K562 (cell line): ENCODE results near the gene CNNM4. TPM values are rescaled to one million over a fixed set of nuclear protein-coding genes. Genes with fewer than 3 reads are reported as not detected.
A peak's percentile ranks its signal among the peaks of the same experiment; 100 is the strongest.

Experiments used
- ARID1B ChIP-seq: fragments of 450-650 bp; IDR thresholded peaks from 2 replicates; pipeline ENCODE4 v1.6.1; 2016; ENCODE audit warnings: antibody characterized with exemption, mild to moderate bottlenecking, inconsistent platforms
- ASH1L ChIP-seq: fragments of 450-650 bp; IDR thresholded peaks from 2 replicates; pipeline ENCODE4 v1.6.1; 2018; ENCODE audit warnings: borderline replicate concordance, mild to moderate bottlenecking, low read depth; ENCODE audit not compliant: partially characterized antibody
- CHCHD3 ChIP-seq: fragments of 250-450 bp; sonication (Bioruptor Pico); IDR thresholded peaks from 2 replicates; pipeline ENCODE4 v2.1.2; 2022; ENCODE audit warnings: mild to moderate bottlenecking
- CREM ChIP-seq: IDR thresholded peaks from 2 replicates; pipeline ENCODE4 v1.6.1; 2014; ENCODE audit warnings: antibody characterized with exemption, low read depth
- HIVEP1 ChIP-seq: fragments of 250-450 bp; sonication (Bioruptor Pico); IDR thresholded peaks from 2 replicates; pipeline ENCODE4 v1.4.0; 2020; ENCODE audit warnings: mild to moderate bottlenecking
- KDM2B ChIP-seq: fragments of 250-450 bp; sonication (Bioruptor Pico); IDR thresholded peaks from 2 replicates; pipeline ENCODE4 v1.8.0; 2021; ENCODE audit warnings: mild to moderate bottlenecking, moderate library complexity
- KLF16 ChIP-seq: IDR thresholded peaks from 2 replicates; pipeline ENCODE4 v1.6.1; 2016; ENCODE audit warnings: antibody characterized with exemption
- MCM7 ChIP-seq, 2 experiments: fragments of 450-650 bp; IDR thresholded peaks; 2 replicates each; pipeline ENCODE4 v1.6.1; 2016 to 2018
- POLR3A ChIP-seq: IDR thresholded peaks from 2 replicates; pipeline ENCODE4 v1.6.1; 2011; ENCODE audit warnings: borderline replicate concordance, mild to moderate bottlenecking, moderate library complexity; ENCODE audit not compliant: insufficient read length, insufficient read depth; ENCODE audit errors: extremely low read depth
- PTTG1 ChIP-seq: fragments of 450-650 bp; IDR thresholded peaks from 2 replicates; pipeline ENCODE4 v1.6.1; 2016; ENCODE audit warnings: low read depth, mild to moderate bottlenecking, missing genetic modification characterization, missing compliant biosample characterization
- RAD51 ChIP-seq: fragments of 450-650 bp; IDR thresholded peaks from 2 replicates; pipeline ENCODE4 v1.7.1; 2016; ENCODE audit warnings: low read depth, mild to moderate bottlenecking, borderline replicate concordance
- RB1 ChIP-seq: fragments of 450-650 bp; IDR thresholded peaks from 2 replicates; pipeline ENCODE4 v1.6.1; 2017; ENCODE audit warnings: low read depth, mild to moderate bottlenecking
- SIN3B ChIP-seq: fragments of 450-650 bp; IDR thresholded peaks from 2 replicates; pipeline ENCODE4 v1.6.1; 2017; ENCODE audit warnings: low read depth, mild to moderate bottlenecking, moderate library complexity
- SOX6 ChIP-seq: fragments of 450-650 bp; IDR thresholded peaks from 2 replicates; pipeline ENCODE4 v1.6.1; 2014; ENCODE audit warnings: mild to moderate bottlenecking
- SRSF7 ChIP-seq: fragments of 200-400 bp; formaldehyde crosslinking; optimal IDR thresholded peaks from 2 replicates; pipeline ENCODE3; 2017; ENCODE audit warnings: mild to moderate bottlenecking, low read depth, low read length
- STAT5B ChIP-seq: fragments of 250-450 bp; sonication (Bioruptor Pico); IDR thresholded peaks from 2 replicates; pipeline ENCODE4 v1.8.0; 2021; ENCODE audit warnings: mild to moderate bottlenecking, inconsistent platforms
- ZNF212 ChIP-seq: fragments of 450-650 bp; formaldehyde crosslinking; IDR thresholded peaks from 2 replicates; pipeline ENCODE4 v1.4.0; 2020; ENCODE audit warnings: mild to moderate bottlenecking
- ZNF23 ChIP-seq: fragments of 250-450 bp; sonication (Bioruptor Pico); IDR thresholded peaks from 2 replicates; pipeline ENCODE4 v1.4.0; 2020; ENCODE audit warnings: mild to moderate bottlenecking
- ZNF280B ChIP-seq: fragments of 250-450 bp; sonication (Bioruptor Pico); IDR thresholded peaks from 2 replicates; pipeline ENCODE4 v1.5.1; 2021; ENCODE audit warnings: mild to moderate bottlenecking
- ZNF3 ChIP-seq: fragments of 250-450 bp; sonication (Bioruptor Pico); IDR thresholded peaks from 2 replicates; pipeline ENCODE4 v1.5.0; 2021; ENCODE audit warnings: mild to moderate bottlenecking, moderate library complexity
- ZNF75A ChIP-seq: fragments of 450-650 bp; formaldehyde crosslinking; IDR thresholded peaks from 2 replicates; pipeline ENCODE4 v1.4.0; 2020; ENCODE audit warnings: mild to moderate bottlenecking
- ZNF77 ChIP-seq: fragments of 250-450 bp; sonication (Bioruptor Pico); IDR thresholded peaks from 2 replicates; pipeline ENCODE4 v1.5.0; 2020
- polyA plus RNA-seq, 8 experiments: library from polyadenylated mRNA; depleted of rRNA in 4 of 8; stranded (reverse) in 5 of 8; unstranded in 3 of 8; fragments of >200 nt; fragmentation: Nextera tagmentation in 2 of 8; fragmentation: Illumina TruSeq in 1 of 8; extraction: Ambion mirVana in 2 of 8; extraction: Trizol in 1 of 8; gene quantifications; 2 replicates each; pipeline versions ENCODE4 v1.2.1 to v1.2.3, GENCODE V29; 2011 to 2014; ENCODE audit warnings: inconsistent platforms in 1 of 8, missing spikeins in 1 of 8
- total RNA-seq, 7 experiments: library from RNA; depleted of rRNA in 6 of 7; stranded (reverse); fragments of >200 nt in 6 of 7; fragmentation: Illumina TruSeq in 2 of 7; extraction: Trizol in 2 of 7; gene quantifications; 2 replicates each; pipeline versions ENCODE4 v1.2.1 to v1.2.3, GENCODE V29; 2011 to 2021; ENCODE audit warnings: low replicate concordance in 1 of 7
- TF ChIP-seq, protein P1 (sequence below): sonication (generic); IDR thresholded peaks from 2 replicates; pipeline ENCODE4 v1.6.1; 2016
- TF ChIP-seq, protein P2 (sequence below): sonication (generic); formaldehyde crosslinking; IDR thresholded peaks from 2 replicates; pipeline ENCODE4 v1.8.1; 2023; ENCODE audit warnings: mild to moderate bottlenecking, missing genetic modification reagents
- TF ChIP-seq, protein P3 (sequence below): sonication (generic); formaldehyde crosslinking; IDR thresholded peaks from 2 replicates; pipeline ENCODE4 v1.8.0; 2022; ENCODE audit warnings: mild to moderate bottlenecking, missing genetic modification reagents, borderline replicate concordance

CNNM4 gene
- total and polyA plus RNA-seq, 9 of the 15 experiments (the other 6 are each of a cell fraction or from before 2014, with no cell fraction given) = 0.96 to 6.3 (median 2.8) TPM

DNA sequence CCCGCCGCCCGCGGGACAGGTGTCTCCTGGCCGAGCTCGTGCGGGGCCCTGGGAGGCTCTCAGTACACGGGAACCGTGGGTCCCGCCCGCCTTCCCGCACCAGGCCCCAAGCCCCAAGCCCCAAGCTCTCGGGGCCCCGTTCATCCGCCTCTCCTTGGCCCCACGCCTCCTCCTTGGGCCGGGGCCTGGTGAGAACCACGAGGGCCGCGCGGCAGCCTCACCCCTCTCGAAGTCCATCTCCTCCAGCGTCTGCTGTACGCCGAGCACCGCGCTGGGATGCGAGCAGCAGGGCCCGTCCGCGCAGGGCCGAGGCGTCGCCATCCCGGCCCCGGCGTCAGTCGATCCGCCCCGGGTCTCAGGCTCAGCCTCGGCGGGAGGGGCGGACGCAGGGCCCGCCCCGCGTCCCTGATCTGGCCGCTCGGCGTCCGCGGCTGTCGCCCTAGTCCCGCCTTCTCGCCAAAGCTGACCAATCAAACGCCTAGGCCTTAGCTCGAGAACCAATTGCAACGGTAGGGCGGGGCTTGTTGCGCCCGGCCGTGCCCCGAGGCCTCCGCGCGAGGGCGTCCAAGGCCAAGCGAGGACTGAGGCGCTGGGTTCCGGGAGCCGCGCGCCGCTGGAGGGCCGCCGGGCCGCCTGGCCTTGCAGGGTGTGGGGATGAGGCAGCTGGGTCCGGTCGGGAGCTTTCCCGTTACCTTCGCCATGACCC, 97.1 kb downstream of the CNNM4 start, which contains the start of gene ANKRD39 (continued):
- no peak for TF ChIP-seq SOX6
- no peak for TF ChIP-seq POLR3A
- peak; percentile 94 for TF ChIP-seq RB1
- TF ChIP-seq, protein P1, sequence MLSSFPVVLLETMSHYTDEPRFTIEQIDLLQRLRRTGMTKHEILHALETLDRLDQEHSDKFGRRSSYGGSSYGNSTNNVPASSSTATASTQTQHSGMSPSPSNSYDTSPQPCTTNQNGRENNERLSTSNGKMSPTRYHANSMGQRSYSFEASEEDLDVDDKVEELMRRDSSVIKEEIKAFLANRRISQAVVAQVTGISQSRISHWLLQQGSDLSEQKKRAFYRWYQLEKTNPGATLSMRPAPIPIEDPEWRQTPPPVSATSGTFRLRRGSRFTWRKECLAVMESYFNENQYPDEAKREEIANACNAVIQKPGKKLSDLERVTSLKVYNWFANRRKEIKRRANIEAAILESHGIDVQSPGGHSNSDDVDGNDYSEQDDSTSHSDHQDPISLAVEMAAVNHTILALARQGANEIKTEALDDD = no peak
- TF ChIP-seq ZNF212 (CRISPR knock-in tag) = no peak
- TF ChIP-seq, protein P2, sequence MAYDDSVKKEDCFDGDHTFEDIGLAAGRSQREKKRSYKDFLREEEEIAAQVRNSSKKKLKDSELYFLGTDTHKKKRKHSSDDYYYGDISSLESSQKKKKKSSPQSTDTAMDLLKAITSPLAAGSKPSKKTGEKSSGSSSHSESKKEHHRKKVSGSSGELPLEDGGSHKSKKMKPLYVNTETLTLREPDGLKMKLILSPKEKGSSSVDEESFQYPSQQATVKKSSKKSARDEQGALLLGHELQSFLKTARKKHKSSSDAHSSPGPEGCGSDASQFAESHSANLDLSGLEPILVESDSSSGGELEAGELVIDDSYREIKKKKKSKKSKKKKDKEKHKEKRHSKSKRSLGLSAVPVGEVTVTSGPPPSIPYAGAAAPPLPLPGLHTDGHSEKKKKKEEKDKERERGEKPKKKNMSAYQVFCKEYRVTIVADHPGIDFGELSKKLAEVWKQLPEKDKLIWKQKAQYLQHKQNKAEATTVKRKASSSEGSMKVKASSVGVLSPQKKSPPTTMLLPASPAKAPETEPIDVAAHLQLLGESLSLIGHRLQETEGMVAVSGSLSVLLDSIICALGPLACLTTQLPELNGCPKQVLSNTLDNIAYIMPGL = no peak
- no peak for TF ChIP-seq MCM7 (IDR thresholded peaks at IDR 0.05)
- TF ChIP-seq ZNF3 (CRISPR knock-in tag) = no peak
- TF ChIP-seq, protein P3, sequence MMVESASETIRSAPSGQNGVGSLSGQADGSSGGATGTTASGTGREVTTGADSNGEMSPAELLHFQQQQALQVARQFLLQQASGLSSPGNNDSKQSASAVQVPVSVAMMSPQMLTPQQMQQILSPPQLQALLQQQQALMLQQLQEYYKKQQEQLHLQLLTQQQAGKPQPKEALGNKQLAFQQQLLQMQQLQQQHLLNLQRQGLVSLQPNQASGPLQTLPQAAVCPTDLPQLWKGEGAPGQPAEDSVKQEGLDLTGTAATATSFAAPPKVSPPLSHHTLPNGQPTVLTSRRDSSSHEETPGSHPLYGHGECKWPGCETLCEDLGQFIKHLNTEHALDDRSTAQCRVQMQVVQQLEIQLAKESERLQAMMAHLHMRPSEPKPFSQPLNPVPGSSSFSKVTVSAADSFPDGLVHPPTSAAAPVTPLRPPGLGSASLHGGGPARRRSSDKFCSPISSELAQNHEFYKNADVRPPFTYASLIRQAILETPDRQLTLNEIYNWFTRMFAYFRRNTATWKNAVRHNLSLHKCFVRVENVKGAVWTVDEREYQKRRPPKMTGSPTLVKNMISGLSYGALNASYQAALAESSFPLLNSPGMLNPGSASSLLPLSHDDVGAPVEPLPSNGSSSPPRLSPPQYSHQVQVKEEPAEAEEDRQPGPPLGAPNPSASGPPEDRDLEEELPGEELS (CRISPR knock-in tag) = no peak
- no peak for TF ChIP-seq STAT5B (CRISPR knock-in tag)
- TF ChIP-seq KLF16 = peak; percentile 55; the same call in 1 of the 2 replicates
- TF ChIP-seq ZNF280B (CRISPR knock-in tag) = no peak
- no peak for TF ChIP-seq ARID1B
- no peak for TF ChIP-seq SRSF7
- no peak for TF ChIP-seq HIVEP1 (CRISPR knock-in tag)
- TF ChIP-seq ZNF77 (CRISPR knock-in tag) = no peak
- peak; percentile 94 for TF ChIP-seq ASH1L
- peak; percentile 80 for TF ChIP-seq CREM
- no peak for TF ChIP-seq PTTG1 (tag)
- peak; percentile 55; the same call in 1 of the 2 replicates for TF ChIP-seq SIN3B
- TF ChIP-seq CHCHD3 (CRISPR knock-in tag) = 0 out of 2 replicates have a peak, but pooled peaks have one; percentile 36
- TF ChIP-seq ZNF23 (CRISPR knock-in tag) = no peak
- TF ChIP-seq ZNF75A (CRISPR knock-in tag) = no peak; the same call in 1 of the 2 replicates
- no peak; the same call in 1 of the 2 replicates for TF ChIP-seq KDM2B (CRISPR knock-in tag)
- no peak for TF ChIP-seq RAD51
